Activated T-cell treated with anti-CD3 and anti-CD28 coated beads, Interleukin-2, amount 50 U/mL, for 4 hours (primary cell): Measurements from ENCODE around the gene FANCF. TPM values are rescaled to one million over a fixed set of nuclear protein-coding genes. Genes with fewer than 3 reads are reported as not detected.

Experiments used
- ATAC-seq, 2 donors: fragments of 200-7000 bp; cut with Tn5 transposase; one replicate each; pipeline ENCODE4 v1.10.0; 2021
- DNase-seq: peaks from one replicate; pipeline ENCODE4 v3.0.0-alpha.2; 2020
- H3K27me3 Mint-ChIP-seq: one replicate; pipeline ENCODE4 v1.8.0; 2021; ENCODE audit warnings: low read depth, mixed read lengths
- H3K36me3 Mint-ChIP-seq: one replicate; pipeline ENCODE4 v1.8.0; 2022; ENCODE audit warnings: mixed read lengths; ENCODE audit not compliant: insufficient read depth
- H3K4me1 Mint-ChIP-seq: one replicate; pipeline ENCODE4 v1.8.0; 2021; ENCODE audit warnings: low read depth, mixed read lengths
- H3K4me3 Mint-ChIP-seq: one replicate; pipeline ENCODE4 v1.8.0; 2021; ENCODE audit warnings: mild to moderate bottlenecking, moderate library complexity, mixed read lengths
- H3K9me3 Mint-ChIP-seq: one replicate; pipeline ENCODE4 v1.8.0; 2021; ENCODE audit warnings: mixed read lengths
- total RNA-seq, 3 donors: library from RNA; stranded (reverse); gene quantifications; one replicate each; pipeline ENCODE4 v1.2.1, GENCODE V29; 2021

FANCF gene
- total RNA-seq, 3 donors from 2014 or later = 12.2 to 14.5 (median 14.2) TPM

DNA sequence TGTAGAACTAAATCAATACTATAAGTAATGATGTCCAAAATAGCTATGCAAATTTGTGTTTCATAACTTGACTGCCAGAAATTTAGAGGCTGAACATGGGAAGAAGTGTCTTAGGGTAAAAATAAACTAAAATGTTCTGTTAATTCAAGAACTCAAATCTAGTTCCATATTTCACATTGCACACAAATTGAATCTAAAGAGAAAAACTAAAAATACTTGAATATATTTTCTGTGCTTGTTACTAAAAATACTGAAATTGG, 43.5 kb downstream of the FANCF start:
- no peaks in the 10 kb centered on the region for H3K27me3 Mint-ChIP-seq
- no peaks in the 10 kb centered on the region for H3K4me1 Mint-ChIP-seq
- H3K4me3 Mint-ChIP-seq = no peak overlapping the region
- DNase-seq = no peak
- H3K36me3 Mint-ChIP-seq = no peaks in the 10 kb centered on the region
- no peak for ATAC-seq
- no peaks in the 10 kb centered on the region for H3K9me3 Mint-ChIP-seq

DNA sequence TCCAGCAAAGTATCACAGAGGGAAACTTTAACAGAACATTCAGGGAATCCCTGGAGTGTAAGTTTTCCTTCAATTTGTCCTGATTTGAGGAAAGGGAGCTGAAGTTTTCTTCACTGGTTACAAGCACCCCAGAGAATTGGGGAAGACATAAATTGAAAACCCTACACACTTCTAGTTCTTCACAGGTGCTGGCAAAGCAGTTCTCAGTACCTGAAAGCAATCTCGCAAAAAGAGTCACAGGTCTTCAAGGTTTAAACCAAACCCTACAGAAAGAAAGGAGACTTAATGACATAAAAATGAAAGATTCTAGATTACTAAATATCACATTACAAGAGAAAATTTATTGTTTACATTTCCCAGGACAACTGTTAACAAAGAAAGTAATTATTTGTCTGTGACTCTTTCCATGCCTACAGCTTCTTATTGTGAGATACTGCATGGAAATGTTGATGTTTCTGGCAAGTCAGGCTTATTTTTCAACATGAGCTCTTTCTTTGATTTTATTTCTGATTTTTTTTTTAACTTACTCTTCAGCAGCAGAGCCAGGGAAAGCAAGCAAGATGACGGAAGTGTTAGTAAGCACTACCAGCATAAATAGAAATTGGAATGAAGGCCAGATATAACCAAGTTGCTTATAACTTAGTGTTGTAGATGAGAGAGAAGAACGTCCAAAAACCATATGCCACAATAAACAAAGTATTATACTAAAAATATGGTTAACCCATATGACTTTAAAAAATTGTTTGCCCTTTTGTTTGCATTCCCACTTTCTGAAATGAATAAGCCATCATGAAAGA, 44.1 kb downstream of the FANCF start:
- Mint-ChIP-seq H3K9me3 (no peaks in the 10 kb centered on the region), H3K27me3 (no peaks in the 10 kb centered on the region), H3K4me3 (no peak overlapping the region), H3K36me3 (no peaks in the 10 kb centered on the region), H3K4me1 (no peaks in the 10 kb centered on the region)
- no peak for ATAC-seq
- no peak for DNase-seq

DNA sequence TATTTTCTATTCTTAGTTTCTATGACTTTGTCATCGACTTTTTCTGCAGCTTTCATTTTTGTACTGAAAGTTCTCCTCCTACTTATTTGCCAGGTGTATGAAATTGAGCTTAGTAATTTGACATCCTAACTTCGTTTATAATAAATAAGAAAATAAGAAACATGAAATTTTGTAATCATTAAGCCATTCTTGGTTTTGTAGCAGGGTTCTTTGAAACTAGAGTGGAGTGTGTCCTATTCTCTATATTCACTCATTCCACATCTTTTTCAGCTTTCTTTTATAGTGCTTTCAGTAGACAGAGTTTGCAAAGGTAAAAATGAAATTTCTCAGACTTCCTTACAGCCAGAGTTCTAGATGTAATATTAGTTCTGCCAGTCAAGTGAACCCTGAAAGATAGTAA, 47.8 kb downstream of the FANCF start:
- DNase-seq (no peak), ATAC-seq (no peak)
- H3K4me1 Mint-ChIP-seq = no peaks in the 10 kb centered on the region
- no peak overlapping the region for H3K4me3 Mint-ChIP-seq
- no peaks in the 10 kb centered on the region for H3K27me3 Mint-ChIP-seq
- no peaks in the 10 kb centered on the region for H3K9me3 Mint-ChIP-seq
- no peaks in the 10 kb centered on the region for H3K36me3 Mint-ChIP-seq

Other genes starting within 250 kb of the FANCF start
- gene GAS2, start 40.8 kb upstream of the FANCF start, total RNA-seq = 1 to 10 TPM; 1.4 to 2.9 (median 1.5) TPM
- 10 to 100 TPM; 33.2 to 37.8 (median 34.9) TPM for gene SVIP, start 204.0 kb upstream of the FANCF start, total RNA-seq
- not detected for gene CCDC179, start 234.7 kb upstream of the FANCF start, total RNA-seq